ENCODE results near the gene POLR2B.

DNA sequence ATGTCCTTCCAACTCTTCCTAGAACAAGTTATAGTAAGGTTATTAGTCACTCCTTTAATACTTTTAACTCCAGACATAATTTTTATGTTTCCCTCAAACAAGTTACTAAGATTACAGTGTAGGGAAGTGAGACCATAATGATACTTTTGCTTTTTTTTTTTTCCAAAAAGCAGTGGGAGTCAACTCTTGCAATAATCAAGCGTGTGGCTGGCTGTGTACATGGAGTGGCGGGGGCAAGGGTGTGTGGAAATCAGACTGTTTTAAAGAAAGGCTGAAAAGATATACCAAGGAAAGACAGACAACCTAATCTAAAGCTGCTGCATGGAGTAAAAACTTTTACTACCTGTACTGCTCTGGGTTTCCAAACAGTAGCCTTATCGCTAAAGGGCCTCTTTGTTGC lies 5.4 kb upstream of the POLR2B start:
- TF ChIP-seq, protein P1, sequence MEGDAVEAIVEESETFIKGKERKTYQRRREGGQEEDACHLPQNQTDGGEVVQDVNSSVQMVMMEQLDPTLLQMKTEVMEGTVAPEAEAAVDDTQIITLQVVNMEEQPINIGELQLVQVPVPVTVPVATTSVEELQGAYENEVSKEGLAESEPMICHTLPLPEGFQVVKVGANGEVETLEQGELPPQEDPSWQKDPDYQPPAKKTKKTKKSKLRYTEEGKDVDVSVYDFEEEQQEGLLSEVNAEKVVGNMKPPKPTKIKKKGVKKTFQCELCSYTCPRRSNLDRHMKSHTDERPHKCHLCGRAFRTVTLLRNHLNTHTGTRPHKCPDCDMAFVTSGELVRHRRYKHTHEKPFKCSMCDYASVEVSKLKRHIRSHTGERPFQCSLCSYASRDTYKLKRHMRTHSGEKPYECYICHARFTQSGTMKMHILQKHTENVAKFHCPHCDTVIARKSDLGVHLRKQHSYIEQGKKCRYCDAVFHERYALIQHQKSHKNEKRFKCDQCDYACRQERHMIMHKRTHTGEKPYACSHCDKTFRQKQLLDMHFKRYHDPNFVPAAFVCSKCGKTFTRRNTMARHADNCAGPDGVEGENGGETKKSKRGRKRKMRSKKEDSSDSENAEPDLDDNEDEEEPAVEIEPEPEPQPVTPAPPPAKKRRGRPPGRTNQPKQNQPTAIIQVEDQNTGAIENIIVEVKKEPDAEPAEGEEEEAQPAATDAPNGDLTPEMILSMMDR (IDR thresholded peaks at IDR 0.05) = no peak
- TF ChIP-seq POLR2AphosphoS5 (IDR thresholded peaks at IDR 0.05) (no peak), POLR2A (IDR thresholded peaks at IDR 0.05) (no peak), EP300 (IDR thresholded peaks at IDR 0.05) (no peak)
